T47D (cell line): Measurements from ENCODE around the gene COBL.
"Not testable (repeated sequence)": the region's sequence is repeated elsewhere in the genome, so short reads cannot be mapped to it uniquely, and the experiment has no call there.

Experiments
- DNase-seq, 2 experiments: peaks; one replicate each; pipeline versions ENCODE4 v3.0.0 to v3.0.0-alpha.2; 2011 to 2012; ENCODE audit warnings: low read depth in 1 of 2, low spot score in 1 of 2
- JUND ChIP-seq: IDR thresholded peaks from 2 replicates; pipeline ENCODE4 v1.6.1; 2012; ENCODE audit warnings: low read depth
- in situ Hi-C: cut with HindIII; loops from 2 replicates; pipeline ENCODE4 v1.10.0; 2016; ENCODE audit warnings: low sequenced_read_pairs, low pct_unique_long_range_greater_than_20kb

The COBL gene

GRCh38 chr7:51226063-51226755, 90.4 kb downstream of the COBL start:
- DNase-seq: no peak
- in situ Hi-C loops: no loop called here
- no peak for TF ChIP-seq JUND

DNA sequence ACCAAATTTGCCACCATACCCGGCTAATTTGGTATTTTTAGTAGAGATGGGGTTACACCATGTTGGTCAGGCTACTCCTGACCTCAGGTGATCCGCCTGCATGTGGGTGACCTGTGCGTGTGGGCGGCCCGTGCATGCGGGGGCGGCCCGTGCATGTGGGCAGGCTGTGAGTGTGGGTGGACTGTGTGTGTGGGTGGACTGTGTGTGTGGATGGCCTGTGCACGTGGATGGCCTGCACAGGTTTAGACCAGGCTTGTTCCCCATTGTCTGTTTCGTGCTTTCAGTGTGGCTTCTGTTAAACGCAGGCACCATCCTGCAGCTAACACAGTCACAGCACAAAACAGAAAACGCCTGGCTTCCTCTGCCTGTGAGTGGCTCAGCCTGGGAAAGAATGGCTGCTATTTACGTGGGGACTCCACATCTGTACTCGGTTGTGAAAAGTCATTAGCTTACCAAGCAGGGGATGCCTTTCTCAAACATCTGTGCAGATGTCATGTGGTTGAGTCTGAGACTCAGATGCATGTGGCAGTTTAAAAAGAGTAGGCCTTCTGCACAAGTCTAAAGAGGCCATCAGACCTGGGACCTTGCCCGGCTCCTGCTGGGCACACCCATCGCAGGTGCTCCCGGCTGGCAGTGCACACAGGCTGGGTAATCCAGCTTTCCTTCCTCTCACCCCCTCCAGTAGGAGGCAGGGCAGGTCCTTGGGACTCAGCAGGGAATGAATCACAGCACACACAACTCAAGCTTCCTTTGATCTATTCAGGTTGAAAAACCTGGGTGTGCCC, 91.6 kb downstream of the COBL start:
- peak in 1 of 2 experiments; percentile 62 for DNase-seq
- in situ Hi-C loops: no loop called here
- no peak for TF ChIP-seq JUND

- in situ Hi-C loops: no loop called here
- TF ChIP-seq JUND: no peak
- DNase-seq: no peak
These were observed 93.1 kb downstream of the COBL start for GRCh38 chr7:51223505-51223904.

- in situ Hi-C loops: no loop called here
- no peak for DNase-seq
- TF ChIP-seq JUND: no peak
These were observed 93.7 kb downstream of the COBL start for GRCh38 chr7:51222916-51223315.

GRCh38 chr7:51220226-51220625, 96.4 kb downstream of the COBL start:
- TF ChIP-seq JUND: no peak
- in situ Hi-C loops: no loop called here
- no peak for DNase-seq

- no peak for TF ChIP-seq JUND
- DNase-seq: no peak
- in situ Hi-C loops: no loop called here
These were observed 97.2 kb downstream of the COBL start for GRCh38 chr7:51219261-51219988.

DNA sequence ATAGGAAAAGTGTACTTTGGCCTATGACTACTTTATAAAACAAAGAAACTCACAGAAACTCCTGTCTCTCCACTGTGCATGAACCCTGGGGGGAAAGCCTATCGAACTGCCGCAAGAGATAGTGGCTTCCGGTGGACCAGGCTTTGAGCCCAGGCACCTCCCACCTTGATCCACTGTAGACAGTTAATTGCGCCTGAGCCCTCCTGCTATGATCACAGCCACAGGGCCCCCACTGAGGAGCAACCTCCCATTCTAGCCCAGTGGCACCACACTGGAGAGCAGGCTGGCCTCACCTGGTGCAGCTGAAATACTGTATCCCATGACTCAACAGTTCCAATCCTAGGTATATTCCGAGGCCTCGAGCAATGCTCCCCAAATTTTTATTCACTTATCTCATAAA, 98.8 kb downstream of the COBL start:
- no peak for DNase-seq
- TF ChIP-seq JUND: no peak
- in situ Hi-C loops: no loop called here

GRCh38 chr7:51214098-51214497, 102.5 kb downstream of the COBL start:
- TF ChIP-seq JUND: no peak
- no peak for DNase-seq
- in situ Hi-C loops: no loop called here

DNA sequence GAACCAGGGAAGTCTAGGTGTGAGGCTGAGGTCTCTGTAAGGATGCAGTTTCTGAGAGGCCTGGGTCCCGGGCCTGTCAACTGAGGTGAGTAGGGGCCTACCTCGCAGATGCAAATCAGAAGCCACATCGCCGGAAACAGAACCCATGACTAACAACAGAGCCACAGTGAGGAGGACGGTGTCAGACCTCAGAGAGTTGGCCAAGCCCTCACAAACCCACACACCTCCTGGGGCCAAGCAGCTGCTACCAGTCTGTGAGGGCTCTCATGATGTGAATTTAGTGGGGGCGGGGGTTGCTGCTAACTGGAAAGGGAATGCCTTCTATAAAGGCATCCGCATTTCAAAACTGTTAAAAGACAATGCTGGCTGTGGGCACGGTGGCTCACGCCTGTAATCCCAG, 103.0 kb downstream of the COBL start:
- no peak for DNase-seq
- TF ChIP-seq JUND: no peak
- in situ Hi-C loops: no loop called here

DNA sequence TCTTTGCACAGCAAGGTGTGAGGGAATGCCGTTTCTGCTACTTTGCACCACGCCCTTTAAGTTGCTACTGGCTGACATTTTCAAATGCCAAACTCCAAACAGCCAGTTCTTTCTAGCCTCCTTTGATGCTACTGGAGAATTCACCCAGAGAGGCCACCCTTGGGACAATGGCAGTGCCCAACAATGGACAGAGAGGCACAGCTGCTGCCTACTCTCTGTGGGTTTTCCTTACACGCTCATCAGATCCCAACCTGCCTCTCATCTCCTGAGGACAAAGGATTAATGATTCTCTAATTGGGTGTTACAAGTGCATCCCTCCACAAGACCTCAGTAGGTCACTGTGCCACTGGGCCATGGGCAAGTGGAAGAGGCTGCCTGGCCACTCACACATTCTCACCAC, 105.8 kb downstream of the COBL start:
- no peak for DNase-seq
- in situ Hi-C loops: no loop called here
- TF ChIP-seq JUND: no peak

DNA sequence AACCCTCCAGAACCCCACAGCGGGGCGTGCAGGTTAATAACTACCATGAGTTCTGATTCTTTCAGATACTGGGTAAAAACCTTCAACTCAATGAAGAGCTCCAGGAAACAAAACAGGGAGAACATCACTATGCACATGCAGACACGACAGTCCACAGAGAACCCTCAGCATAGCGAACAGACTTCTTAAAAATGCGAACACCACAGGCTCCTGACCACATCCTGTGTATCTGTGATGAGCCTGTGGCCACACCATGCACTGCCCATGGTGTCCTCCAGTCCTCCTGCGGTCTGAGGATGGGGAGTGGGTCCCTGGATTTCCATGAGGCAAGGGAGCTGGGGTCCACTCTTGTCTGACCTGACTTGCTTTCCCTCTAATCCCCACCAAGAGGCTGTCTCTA, 107.2 kb downstream of the COBL start:
- in situ Hi-C loops: no loop called here
- no peak for TF ChIP-seq JUND
- DNase-seq: no peak

DNA sequence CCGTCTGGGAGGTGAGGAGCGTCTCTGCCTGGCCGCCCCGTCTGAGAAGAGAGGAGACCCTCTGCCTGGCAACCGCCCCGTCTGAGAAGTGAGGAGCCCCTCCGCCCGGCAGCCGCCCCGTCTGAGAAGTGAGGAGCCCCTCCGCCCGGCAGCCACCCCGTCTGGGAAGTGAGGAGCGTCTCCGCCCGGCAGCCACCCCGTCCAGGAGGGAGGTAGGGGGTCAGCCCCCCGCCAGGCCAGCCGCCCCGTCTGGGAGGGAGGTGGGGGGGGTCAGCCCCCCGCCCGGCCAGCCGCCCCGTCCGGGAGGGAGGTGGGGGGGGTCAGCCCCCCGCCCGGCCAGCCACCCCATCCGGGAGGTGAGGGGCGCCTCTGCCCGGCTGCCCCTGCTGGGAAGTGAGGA, 108.5 kb downstream of the COBL start:
- DNase-seq, in situ Hi-C loops: not testable (repeated sequence)

GRCh38 chr7:51198654-51199053, 118.0 kb downstream of the COBL start:
- no peak for TF ChIP-seq JUND
- in situ Hi-C loops: no loop called here
- no peak for DNase-seq
